Lung (tissue), 12 donors: ENCODE data around the gene CEP95. TPM values are rescaled to one million over a fixed set of nuclear protein-coding genes. Genes with fewer than 3 reads are reported as not detected.

Experiments used
- ATAC-seq: fragments of 200-7000 bp; cut with Tn5 transposase; one replicate; pipeline ENCODE4 v1.9.1; 2020; ENCODE audit warnings: moderate number of reproducible peaks; ENCODE audit not compliant: insufficient read depth, low FRiP score
- DNase-seq, 3 donors: peaks; one replicate each; pipeline ENCODE4 v3.0.0-alpha.2; 2013 to 2017
- H3K27ac ChIP-seq, 2 donors: one replicate each; pipeline ENCODE4 v1.5.1; 2013; ENCODE audit warnings: mild to moderate bottlenecking in 2 of 2, moderate library complexity in 2 of 2, control low read depth in 1 of 2, inconsistent platforms in 1 of 2, low read depth in 1 of 2, low read length in 1 of 2
- H3K27me3 ChIP-seq, 3 donors: one replicate each; pipeline ENCODE4 v1.5.1; 2013; ENCODE audit warnings: low read length in 2 of 3; ENCODE audit not compliant: control insufficient read depth in 3 of 3, insufficient read depth in 3 of 3
- H3K36me3 ChIP-seq, 4 donors: one replicate each; pipeline ENCODE4 v1.5.1; 2013; ENCODE audit warnings: low read length in 4 of 4, mild to moderate bottlenecking in 1 of 4, moderate library complexity in 1 of 4; ENCODE audit not compliant: control insufficient read depth in 4 of 4, insufficient read depth in 4 of 4
- H3K4me1 ChIP-seq, 5 donors: one replicate each; pipeline ENCODE4 v1.5.1; 2013; ENCODE audit warnings: low read length in 5 of 5, mild to moderate bottlenecking in 2 of 5, moderate library complexity in 1 of 5; ENCODE audit not compliant: control insufficient read depth in 5 of 5, insufficient read depth in 5 of 5
- H3K4me3 ChIP-seq: one replicate; pipeline ENCODE4 v1.5.1; 2013; ENCODE audit warnings: mild to moderate bottlenecking, control low read depth, moderate library complexity
- H3K9ac ChIP-seq, 2 donors: one replicate each; pipeline ENCODE4 v1.5.1; 2013; ENCODE audit warnings: low read length in 2 of 2, control low read depth in 1 of 2; ENCODE audit not compliant: insufficient read depth in 1 of 2
- H3K9me3 ChIP-seq, 4 donors: one replicate each; pipeline ENCODE4 v1.5.1; 2013; ENCODE audit warnings: low read length in 3 of 4, mild to moderate bottlenecking in 1 of 4, moderate library complexity in 1 of 4; ENCODE audit not compliant: control insufficient read depth in 4 of 4, insufficient read depth in 3 of 4
- WGBS, 2 donors: extraction: QIAGEN DNeasy Blood & Tissue Kit; methylation state at CpG; one replicate each; pipeline ENCODE4 v1.1.7; 2013; 5-methylcytosine and 5-hydroxymethylcytosine counted together
- polyA plus RNA-seq, 2 donors: library from polyadenylated mRNA; stranded (reverse); fragments of 200-250 nt; gene quantifications; one replicate each; pipeline ENCODE4 v1.2.1, GENCODE V29; 2013
- total RNA-seq, 2 donors: library from RNA; depleted of rRNA in 1 of 2; stranded (reverse); fragments of >200 nt in 1 of 2; gene quantifications; one replicate each; pipeline ENCODE4 v1.2.1, GENCODE V29; 2014 to 2021
- TF ChIP-seq, protein P1 (sequence below): IDR thresholded peaks from 2 replicates; pipeline ENCODE4 v1.5.1; 2012; ENCODE audit warnings: mild to moderate bottlenecking; ENCODE audit errors: control extremely low read depth, extremely low read depth
- donor health status: control.
- donor health status: control.
- donor health status: Bipolar disorder and iron deficiency.
- donor health status: healthy.
- donor health status: DM: yes; HTN: yes; CAD: no.

Gene CEP95
- total and polyA plus RNA-seq, 4 donors = 12.8 to 115 (median 32.7) TPM

DNA sequence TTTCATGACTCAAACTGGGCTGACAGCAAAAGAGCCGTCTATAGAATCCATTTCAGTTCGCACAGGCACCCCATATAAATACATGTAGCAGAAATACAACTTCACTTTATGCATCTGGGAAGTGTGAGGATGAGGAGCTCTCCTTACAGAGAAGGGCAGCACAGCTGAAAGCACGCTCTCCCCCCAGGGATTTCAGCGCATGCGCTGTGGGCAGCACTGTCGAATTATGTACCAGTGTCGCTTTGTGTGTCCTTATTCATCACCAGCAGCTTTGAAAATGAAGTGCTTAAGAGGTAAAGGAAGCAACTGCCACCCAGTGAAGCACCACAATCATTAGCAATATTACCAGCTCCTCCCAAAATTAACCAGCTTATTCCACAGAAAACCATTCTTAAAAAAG lies 39.9 kb downstream of the CEP95 start:
- ATAC-seq (no peak), DNase-seq (no peak)
- no peaks in the 10 kb centered on the region for H3K9me3 ChIP-seq
- peaks cover 0 to 4% (median 0%) of the 10 kb centered on the region in 5 donors for H3K4me1 ChIP-seq
- no peaks in the 10 kb centered on the region for H3K27me3 ChIP-seq
- H3K9ac ChIP-seq = no peak overlapping the region
- H3K27ac ChIP-seq = no peak overlapping the region
- H3K4me3 ChIP-seq = no peak overlapping the region
- TF ChIP-seq, protein P1, sequence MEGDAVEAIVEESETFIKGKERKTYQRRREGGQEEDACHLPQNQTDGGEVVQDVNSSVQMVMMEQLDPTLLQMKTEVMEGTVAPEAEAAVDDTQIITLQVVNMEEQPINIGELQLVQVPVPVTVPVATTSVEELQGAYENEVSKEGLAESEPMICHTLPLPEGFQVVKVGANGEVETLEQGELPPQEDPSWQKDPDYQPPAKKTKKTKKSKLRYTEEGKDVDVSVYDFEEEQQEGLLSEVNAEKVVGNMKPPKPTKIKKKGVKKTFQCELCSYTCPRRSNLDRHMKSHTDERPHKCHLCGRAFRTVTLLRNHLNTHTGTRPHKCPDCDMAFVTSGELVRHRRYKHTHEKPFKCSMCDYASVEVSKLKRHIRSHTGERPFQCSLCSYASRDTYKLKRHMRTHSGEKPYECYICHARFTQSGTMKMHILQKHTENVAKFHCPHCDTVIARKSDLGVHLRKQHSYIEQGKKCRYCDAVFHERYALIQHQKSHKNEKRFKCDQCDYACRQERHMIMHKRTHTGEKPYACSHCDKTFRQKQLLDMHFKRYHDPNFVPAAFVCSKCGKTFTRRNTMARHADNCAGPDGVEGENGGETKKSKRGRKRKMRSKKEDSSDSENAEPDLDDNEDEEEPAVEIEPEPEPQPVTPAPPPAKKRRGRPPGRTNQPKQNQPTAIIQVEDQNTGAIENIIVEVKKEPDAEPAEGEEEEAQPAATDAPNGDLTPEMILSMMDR = no peak
- peaks cover 18 to 48% (median 26%) of the 10 kb centered on the region in 4 donors for H3K36me3 ChIP-seq
- WGBS, 2 donors = 88 to 96% methylated on average over 7 of the region's 7 CpGs

DNA sequence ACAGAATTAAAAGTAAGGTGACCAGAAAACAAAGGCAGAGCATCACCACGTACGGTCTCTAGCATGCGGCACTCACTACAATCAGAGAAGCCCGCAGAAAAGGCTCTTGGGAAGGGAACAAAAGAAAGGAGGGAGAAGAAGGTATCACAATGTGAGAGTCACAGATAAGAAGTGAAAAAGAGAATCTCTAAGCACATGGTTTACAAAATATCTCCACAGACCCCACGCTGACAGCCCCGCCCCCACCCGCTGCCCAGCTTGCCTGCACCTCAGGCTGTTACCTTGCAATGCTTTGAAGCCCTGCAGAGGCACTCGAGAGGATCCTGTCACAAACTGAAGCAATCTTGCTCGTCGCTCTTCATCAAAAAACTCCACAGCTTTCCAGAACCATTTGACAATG lies 40.5 kb downstream of the CEP95 start:
- ATAC-seq = no peak
- no peak for DNase-seq
- H3K27me3 ChIP-seq = no peaks in the 10 kb centered on the region
- WGBS, 2 donors = 90 to 91% methylated on average over 10 of the region's 10 CpGs
- H3K27ac ChIP-seq = no peak overlapping the region
- TF ChIP-seq, protein P1 = no peak
- H3K9me3 ChIP-seq = no peaks in the 10 kb centered on the region
- no peak overlapping the region for H3K4me3 ChIP-seq
- H3K4me1 ChIP-seq = peaks cover 0 to 6% (median 0%) of the 10 kb centered on the region in 5 donors
- H3K36me3 ChIP-seq = peaks cover 15 to 47% (median 25%) of the 10 kb centered on the region in 4 donors
- H3K9ac ChIP-seq = no peak overlapping the region

GRCh38 chr17:64551461-64551860 lies 44.7 kb downstream of the CEP95 start:
- H3K36me3 ChIP-seq = peaks cover 12 to 38% (median 17%) of the 10 kb centered on the region in 4 donors
- 88 to 90% methylated on average over 5 of the region's 5 CpGs for WGBS, 2 donors

More at GRCh38 chr17:64551461-64551860, 44.7 kb downstream of the CEP95 start:
- Histone ChIP-seq H3K9ac (no peak overlapping the region), H3K9me3 (no peaks in the 10 kb centered on the region), H3K27ac (no peak overlapping the region), H3K27me3 (no peaks in the 10 kb centered on the region), H3K4me1 (peaks cover 0 to 29% (median 4%) of the 10 kb centered on the region in 5 donors), H3K4me3 (no peak overlapping the region)
- no peak for DNase-seq
- ATAC-seq = no peak
- TF ChIP-seq, protein P1 = no peak
